Ovary (tissue), 3 donors: ENCODE measurements around the gene CA9.
"Not testable (repeated sequence)": the region's sequence is repeated elsewhere in the genome, so short reads cannot be mapped to it uniquely, and the experiment has no call there.

ENCODE experiments used
- EP300 ChIP-seq: sonication (generic); formaldehyde crosslinking; IDR thresholded peaks from one replicate; pipeline ENCODE4 v1.6.1; 2017; ENCODE audit warnings: antibody characterized with exemption
- POLR2A ChIP-seq: fragments of 450-650 bp; IDR thresholded peaks from one replicate; pipeline ENCODE4 v1.6.1; 2017; ENCODE audit warnings: antibody characterized with exemption, mild to moderate bottlenecking, moderate library complexity
- TF ChIP-seq, protein P1 (sequence below), 3 donors: fragments of 450-650 bp in 2 of 3; fragments of 200-600 bp in 1 of 3; IDR thresholded peaks; one replicate each; pipeline versions ENCODE4 v1.5.1 to v1.8.0; 2016 to 2022; ENCODE audit warnings: antibody characterized with exemption in 3 of 3, mild to moderate bottlenecking in 1 of 3
- donor health status: DM: no; HTN: no; CAD: no.

DNA sequence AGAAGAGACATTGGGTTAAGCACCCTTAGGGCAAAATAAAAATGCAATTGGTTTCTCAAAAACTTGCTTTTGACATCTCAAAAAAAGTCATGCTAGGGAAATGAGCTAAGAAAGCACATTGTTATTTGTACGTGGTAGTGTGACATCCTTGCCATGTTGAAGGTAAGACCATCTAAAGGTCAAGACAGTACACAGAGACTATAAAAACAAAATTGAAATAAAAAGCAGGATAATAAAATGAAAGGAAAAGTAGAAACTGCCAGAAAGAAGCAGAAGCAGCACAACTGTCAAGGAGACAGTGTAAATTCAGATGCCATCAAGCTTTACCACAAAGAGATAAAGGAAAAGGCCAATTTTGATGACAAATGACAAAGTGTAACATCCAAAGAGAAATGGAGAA, 34.5 kb upstream of the CA9 start:
- TF ChIP-seq, protein P1, sequence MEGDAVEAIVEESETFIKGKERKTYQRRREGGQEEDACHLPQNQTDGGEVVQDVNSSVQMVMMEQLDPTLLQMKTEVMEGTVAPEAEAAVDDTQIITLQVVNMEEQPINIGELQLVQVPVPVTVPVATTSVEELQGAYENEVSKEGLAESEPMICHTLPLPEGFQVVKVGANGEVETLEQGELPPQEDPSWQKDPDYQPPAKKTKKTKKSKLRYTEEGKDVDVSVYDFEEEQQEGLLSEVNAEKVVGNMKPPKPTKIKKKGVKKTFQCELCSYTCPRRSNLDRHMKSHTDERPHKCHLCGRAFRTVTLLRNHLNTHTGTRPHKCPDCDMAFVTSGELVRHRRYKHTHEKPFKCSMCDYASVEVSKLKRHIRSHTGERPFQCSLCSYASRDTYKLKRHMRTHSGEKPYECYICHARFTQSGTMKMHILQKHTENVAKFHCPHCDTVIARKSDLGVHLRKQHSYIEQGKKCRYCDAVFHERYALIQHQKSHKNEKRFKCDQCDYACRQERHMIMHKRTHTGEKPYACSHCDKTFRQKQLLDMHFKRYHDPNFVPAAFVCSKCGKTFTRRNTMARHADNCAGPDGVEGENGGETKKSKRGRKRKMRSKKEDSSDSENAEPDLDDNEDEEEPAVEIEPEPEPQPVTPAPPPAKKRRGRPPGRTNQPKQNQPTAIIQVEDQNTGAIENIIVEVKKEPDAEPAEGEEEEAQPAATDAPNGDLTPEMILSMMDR (IDR thresholded peaks at IDR 0.05): not testable (repeated sequence)
- not testable (repeated sequence) for TF ChIP-seq POLR2A, EP300
